NOMO-1 (cell line): ENCODE results near the gene TUBB6.
A peak's percentile ranks its signal among the peaks of the same experiment; 100 is the strongest.

ENCODE experiments used
- DNase-seq, 2 experiments: peaks; one replicate each; lab custom pipeline; 2025; ENCODE audit not compliant: unreplicated experiment in 2 of 2; lab: John Stamatoyannopoulos, UW

TUBB6 gene

DNA sequence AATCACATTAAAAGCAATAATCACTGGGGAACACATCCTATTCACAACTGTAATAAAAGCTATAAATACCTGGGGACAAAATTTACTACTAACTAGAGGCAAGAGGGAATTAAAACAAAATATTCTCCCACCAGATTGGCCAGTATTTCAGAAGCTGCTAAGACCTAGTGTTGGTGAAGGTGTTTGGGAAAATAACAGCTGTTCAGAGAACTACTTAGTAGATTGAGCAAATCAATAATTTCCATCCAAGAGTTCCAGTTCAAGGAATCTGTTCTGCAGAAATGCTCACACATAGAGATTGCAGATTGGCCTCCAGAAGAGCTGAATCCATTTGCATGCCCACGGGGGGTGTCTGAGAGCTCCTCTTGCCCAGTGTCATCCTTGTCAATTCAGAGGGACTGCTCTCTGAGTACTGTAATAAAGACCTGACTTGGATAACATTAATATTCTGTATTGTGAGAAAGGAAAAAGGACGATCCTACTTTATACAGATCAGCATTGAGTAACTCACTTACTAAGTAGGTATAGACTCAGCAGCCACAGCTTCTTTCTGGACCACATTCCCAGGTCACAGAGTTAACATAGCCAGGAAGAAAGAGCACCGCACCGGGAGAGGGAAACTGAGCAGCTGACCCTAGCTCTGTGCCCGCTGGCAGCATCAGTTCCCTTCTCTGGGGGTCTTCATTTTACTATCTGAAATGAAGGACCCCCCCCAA lies 5.6 kb downstream of the TUBB6 start:
- DNase-seq, result no peak

DNA sequence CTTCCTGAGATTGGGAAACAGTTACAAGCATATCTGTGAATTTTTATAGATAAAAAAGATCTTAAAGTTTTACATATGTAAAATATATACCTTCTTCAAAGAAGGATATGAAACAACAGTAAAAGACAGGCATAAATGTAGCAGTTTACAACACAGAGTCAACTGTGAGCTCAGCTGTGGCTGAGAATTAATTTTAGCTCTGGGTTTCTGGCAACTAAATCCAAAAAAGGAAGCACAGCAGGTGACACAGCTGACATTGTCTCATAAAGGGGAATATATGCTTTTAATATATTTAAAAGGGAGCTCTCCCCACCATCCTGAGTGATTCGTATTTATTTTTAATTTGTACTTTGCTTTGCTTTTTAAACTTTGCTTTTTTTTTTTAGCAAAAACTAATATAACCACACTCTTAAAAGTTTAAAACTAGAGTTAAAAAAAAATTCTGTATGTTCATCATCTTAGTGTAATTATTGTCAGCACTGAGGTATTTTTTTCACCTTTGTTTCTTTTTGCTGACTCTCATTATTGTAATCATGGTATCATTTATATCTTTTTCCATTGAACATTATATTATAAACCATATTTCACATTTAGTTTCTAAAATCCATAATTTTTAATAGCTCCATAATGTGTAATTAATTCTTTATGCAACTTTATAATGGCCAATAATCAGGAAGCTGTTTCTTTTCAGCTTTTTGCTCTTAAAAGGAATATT lies 6.7 kb downstream of the TUBB6 start:
- peak in 1 of 2 experiments; percentile 8 for DNase-seq

DNA sequence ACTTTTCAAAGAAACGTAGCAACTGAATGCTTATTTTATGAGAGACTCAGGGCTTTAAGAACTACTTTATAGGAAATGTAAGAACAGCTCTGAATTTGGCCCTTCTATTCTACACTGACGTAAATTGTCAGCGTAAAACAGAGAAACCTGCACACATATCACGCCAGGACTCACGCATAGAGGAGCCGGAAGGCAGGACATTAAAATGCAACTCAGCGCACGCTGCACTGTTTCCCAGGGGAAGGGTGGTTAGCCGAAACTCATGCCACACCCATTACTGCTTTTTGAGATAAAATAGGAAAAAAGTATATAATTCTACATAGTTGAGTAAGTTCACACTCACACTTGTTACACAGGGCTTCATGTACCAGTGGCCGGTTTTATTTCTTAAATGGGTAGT lies 7.4 kb downstream of the TUBB6 start:
- no peak for DNase-seq

DNA sequence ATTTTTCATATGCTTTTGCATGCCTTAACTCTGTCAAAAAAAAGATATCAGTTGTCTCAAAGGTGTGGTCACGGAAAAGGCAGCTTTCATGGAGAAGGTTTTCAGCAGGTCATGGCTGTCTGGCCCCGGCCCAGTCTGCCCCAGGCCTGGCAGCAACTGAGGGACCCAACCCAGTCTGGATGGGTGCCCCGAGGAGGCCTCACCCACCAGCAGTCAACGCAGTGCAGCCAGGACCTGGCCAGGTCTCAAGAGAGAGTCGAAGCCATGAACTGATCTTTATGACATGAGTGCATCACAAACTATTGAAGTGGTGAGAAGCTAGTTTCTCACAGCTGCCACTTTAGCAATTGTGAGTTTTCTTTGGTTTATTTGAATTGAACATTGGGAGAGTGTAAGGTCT lies 7.9 kb downstream of the TUBB6 start:
- DNase-seq, result no peak

GRCh38 chr18:12317664-12318333 lies 9.8 kb downstream of the TUBB6 start:
- DNase-seq, result peak in 1 of 2 experiments; percentile 21

DNA sequence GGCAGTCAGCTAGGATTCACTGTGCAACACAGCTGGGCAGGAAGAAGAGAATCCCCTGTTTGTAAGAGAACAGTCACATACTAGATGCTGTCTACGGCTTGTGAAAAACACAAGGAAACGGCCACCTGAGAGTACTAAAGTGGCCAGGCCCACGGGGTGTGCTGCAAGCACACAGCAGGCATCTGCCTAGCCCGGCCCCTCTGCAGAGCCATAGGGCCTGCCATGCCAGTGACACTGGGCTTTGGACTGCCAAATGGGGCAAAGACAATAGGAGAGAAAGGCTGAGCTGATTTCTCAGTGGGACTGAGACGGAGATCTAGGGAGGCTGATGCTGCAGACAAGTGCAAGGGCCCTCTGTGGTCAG lies 10.3 kb downstream of the TUBB6 start:
- no peak for DNase-seq

GRCh38 chr18:12318857-12319256 lies 10.8 kb downstream of the TUBB6 start:
- DNase-seq, result no peak

GRCh38 chr18:12321333-12321732 lies 13.3 kb downstream of the TUBB6 start:
- no peak for DNase-seq

DNA sequence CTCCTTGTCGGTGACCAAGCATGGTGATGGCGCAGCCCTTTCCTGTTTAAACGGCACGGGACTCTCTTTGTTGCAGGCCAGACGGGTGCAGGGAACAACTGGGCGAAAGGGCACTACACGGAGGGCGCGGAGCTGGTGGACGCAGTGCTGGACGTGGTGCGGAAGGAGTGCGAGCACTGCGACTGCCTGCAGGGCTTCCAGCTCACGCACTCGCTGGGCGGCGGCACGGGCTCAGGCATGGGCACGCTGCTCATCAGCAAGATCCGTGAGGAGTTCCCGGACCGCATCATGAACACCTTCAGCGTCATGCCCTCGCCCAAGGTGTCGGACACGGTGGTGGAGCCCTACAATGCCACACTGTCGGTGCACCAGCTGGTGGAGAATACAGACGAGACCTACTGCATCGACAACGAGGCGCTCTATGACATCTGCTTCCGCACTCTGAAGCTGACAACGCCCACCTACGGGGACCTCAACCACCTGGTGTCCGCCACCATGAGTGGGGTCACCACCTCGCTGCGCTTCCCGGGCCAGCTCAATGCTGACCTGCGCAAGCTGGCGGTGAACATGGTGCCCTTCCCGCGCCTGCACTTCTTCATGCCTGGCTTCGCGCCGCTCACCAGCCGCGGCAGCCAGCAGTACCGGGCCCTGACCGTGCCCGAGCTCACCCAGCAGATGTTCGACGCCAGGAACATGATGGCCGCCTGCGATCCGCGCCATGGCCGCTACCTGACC lies 17.1 kb downstream of the TUBB6 start:
- DNase-seq, result no peak

DNA sequence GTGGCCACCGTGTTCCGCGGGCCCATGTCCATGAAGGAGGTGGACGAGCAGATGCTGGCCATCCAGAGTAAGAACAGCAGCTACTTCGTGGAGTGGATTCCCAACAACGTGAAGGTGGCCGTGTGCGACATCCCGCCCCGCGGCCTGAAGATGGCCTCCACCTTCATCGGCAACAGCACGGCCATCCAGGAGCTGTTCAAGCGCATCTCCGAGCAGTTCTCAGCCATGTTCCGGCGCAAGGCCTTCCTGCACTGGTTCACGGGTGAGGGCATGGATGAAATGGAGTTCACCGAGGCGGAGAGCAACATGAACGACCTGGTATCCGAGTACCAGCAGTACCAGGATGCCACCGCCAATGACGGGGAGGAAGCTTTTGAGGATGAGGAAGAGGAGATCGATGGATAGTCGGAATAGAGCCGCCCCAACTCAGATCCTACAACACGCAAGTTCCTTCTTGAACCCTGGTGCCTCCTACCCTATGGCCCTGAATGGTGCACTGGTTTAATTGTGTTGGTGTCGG lies 17.7 kb downstream of the TUBB6 start:
- no peak for DNase-seq

- no peak for DNase-seq
Observed at GRCh38 chr18:12326711-12327460, 18.8 kb downstream of the TUBB6 start.

DNA sequence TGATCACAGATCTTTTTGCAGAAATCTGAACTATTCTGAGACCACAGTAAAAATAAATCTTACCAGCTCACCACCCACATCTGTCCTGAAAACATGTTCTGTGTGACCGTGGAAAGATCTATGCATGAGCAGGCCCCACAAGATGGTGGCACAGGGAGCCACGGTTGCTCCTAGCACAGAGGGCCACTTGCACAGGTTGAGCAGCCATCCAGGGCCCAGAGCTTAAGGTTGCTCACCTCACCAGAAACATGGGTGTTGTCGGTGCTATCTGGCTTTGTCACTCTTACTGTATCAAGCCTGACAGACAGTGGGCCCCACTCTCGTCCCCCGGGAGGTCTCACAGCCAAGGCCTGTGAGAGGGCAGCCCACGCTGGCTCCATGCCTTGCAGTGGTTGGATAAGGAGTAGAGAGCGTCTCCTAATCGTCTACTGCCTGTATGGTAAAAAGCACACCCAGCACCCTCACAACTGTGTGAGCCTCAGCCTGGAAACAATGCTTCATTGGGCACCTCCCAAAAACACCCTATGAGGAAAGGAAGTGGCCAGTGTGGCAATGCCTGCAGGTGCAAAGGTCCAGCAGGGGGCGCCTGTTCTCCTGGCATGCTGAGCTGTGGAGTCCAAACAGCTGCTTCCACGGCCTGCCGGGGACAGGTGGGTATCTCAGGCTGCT lies 19.6 kb downstream of the TUBB6 start:
- peak; percentile 32 to 44 for DNase-seq

GRCh38 chr18:12328179-12328823 lies 20.3 kb downstream of the TUBB6 start:
- no peak for DNase-seq

DNA sequence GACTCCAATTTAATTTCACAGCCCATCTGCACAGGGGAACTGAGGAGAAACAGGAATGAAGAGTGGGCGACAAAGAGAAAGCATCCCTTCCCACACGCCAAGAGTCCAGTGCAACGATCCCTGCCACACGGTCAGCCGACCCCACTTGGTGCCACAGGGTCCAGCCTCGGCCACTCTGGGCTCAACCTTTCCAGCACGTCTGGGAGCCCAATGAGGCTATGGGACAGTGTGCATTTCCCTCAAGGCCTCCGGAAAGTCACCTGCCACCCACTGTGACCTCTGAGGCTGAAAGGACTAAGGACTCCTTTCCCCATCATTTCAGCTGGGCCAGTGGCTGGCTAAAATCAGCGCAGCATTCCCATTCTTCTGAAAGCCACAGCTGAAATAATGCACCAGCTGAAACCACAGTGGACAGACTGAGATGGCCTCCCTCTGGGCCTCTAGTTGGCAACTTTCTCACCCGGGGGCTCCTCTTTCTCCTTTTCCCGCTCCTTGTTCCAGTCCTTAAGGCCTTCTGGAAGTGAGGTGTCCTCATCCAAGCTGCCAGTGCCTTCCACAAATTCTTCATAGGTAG lies 21.2 kb downstream of the TUBB6 start:
- DNase-seq, result no peak

GRCh38 chr18:12330766-12331165 lies 22.7 kb downstream of the TUBB6 start:
- no peak for DNase-seq

DNA sequence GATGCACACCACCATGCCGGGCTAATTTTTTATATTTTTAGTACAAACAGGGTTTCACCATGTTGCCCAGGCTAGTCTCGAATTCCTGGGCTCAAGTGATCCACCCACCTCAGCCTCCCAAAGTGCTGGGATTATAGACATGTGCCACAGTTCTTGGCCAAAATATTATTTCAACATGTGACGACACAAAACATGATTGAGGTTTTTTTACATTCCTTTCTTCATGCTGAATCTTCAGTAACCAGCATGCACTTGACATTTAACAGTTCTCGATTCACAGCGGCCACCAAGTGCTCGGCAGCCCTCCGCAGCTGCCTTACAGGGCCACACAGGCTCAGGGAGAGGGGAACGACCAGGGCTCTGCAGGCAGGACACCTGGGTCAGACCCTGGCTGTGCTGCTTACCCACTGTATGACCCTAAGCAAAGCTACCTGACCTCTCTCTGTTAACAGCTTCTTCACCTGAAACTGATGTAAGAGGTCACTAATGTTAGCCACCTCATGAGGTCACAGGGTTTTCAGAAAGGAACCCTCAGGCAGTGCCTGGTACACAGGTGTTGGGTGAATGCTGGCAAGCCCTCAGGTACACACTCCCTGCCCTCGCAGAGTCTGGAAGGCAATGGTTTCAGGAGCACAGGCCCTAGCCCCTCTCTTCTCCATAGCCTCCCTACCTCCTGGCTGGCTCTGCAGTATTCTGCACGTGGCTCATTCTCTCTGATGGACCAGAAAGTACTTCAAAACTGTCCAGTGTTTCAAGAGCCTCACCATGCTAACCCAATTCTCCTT lies 25.7 kb downstream of the TUBB6 start:
- DNase-seq, result no peak

DNA sequence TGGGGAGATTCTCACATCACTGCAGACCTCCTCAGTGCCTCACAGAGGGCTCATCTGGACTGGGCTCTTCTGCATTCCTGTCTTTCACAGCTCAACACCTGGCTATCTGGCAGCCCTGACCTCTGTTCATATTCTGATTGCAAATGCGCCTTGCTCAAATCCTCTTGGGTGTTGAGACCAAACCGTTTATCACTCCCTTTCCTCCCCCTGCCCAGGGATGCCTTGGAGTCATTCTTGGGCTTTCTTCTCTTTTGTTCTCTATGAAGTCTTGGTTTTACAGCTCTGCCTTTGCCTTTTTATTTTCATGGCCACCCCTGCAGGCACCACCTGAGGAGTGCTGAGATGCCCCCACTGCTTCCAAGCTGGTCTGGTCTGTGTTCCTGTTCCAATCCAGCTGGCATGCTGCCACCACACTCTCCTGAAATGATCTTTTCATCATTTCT lies 26.3 kb downstream of the TUBB6 start:
- DNase-seq, result no peak

- no peak for DNase-seq
Observed at GRCh38 chr18:12334863-12335262, 26.8 kb downstream of the TUBB6 start.
